Embryonic facial prominence (tissue), 1 donor: ENCODE data around the gene ATAD3C.
A peak's percentile ranks its signal among the peaks of the same experiment; 100 is the strongest.
"Not testable (repeated sequence)": the region's sequence is repeated elsewhere in the genome, so short reads cannot be mapped to it uniquely, and the experiment has no call there.

Source experiments
- DNase-seq: peaks from one replicate; pipeline ENCODE4 v3.0.0-alpha.2; 2016; ENCODE audit errors: extremely low spot score

The ATAD3C gene

GRCh38 chr1:1442069-1442770 is 7.3 kb upstream of the ATAD3C start:
- no peak for DNase-seq

GRCh38 chr1:1446631-1447030 is 2.9 kb upstream of the ATAD3C start:
- not testable (repeated sequence) for DNase-seq

GRCh38 chr1:1450616-1451015 is 1.1 kb downstream of the ATAD3C start:
- DNase-seq: not testable (repeated sequence)

DNA sequence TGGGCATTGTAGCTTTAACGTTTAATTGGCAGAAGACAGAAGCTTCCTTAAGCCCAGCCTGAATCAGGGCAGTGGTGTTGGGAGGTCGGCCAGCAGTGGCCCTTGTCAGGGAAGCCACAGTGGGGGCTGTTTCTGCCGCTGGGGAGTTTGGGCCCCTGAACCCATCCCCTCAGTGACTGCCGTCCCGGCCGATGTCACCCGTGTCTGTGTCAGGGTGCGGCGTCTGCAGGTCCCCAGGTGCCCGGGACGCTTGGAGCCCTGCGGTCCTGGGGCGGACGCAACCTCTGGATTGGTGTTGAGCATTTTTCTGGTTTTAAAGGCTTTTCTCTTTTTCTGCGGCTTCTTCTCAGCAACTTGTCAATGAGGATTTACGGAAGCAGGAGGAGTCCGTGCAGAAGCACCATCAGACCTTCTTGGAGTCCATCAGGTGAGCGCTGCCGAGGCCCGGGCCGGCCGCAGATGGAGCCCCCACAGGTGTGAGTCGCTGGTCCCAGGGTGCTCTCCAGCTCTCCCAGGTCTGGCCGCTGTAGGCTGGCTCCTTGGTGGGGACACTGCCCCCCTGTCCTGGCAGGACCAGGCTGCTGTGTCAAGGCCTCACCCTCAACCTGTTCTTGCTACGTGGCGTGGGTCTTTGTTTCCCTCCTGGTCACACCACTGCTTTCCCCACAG is 2.3 kb downstream of the ATAD3C start:
- DNase-seq: no peak

- not testable (repeated sequence) for DNase-seq
Observed at GRCh38 chr1:1452365-1452739, 2.9 kb downstream of the ATAD3C start.

- no peak for DNase-seq
Observed at GRCh38 chr1:1452882-1453281, 3.4 kb downstream of the ATAD3C start.

DNA sequence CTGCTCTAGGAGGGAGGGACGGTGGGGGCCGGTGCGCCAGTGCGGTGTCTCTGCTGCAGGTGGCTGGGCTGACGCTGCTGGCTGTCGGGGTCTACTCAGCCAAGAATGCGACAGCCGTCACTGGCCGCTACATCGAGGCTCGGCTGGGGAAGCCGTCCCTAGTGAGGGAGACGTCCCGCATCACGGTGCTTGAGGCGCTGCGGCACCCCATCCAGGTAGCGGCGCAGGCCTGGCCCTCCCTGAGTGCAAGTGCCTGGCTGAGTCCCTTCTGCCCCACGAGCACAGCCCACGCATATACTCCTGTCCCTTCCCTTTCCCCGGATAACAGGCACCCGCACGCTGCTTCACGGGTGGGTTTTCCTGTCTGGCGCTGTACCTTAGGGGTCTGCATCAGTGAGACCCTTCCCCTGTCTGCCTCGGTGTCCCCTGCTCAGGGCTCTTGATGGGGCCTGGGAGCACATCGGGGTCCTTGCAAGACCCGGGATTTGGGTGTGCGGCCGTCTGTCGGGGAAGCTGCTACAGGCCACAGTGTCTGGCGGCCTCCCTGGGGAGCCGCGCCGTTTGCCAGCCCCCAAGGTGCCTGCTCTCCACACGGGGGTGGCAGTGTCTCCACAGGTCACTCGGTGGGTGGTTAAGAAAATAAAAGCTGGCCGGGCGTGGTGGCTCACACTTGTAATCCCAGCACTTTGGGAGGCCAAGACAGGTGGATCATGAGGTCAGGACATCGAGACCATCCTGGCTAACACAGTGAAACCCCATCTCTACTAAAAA is 5.0 kb downstream of the ATAD3C start:
- not testable (repeated sequence) for DNase-seq

DNA sequence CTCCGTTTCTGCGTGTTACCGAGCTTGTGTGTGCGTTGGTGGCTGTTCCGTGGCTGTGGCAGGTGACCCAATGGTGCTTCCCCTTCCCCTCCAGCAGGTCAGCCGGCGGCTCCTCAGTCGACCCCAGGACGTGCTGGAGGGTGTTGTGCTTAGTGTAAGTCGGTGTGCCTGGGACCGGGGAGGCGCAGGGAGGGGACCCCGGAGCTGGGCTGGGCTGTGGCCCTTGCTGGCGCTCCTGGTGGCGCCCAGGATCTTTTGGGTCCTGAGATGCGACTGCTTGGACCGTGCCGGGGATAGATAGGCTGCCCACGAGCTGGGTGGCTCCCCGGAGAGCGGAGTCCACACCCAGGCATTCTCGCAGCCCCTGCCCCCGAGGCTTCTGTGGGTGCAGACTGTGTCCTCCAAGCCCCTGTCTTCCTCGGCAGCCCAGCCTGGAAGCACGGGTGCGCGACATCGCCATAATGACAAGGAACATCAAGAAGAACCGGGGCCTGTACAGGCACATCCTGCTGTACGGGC is 5.9 kb downstream of the ATAD3C start:
- DNase-seq: no peak

GRCh38 chr1:1455934-1456333 is 6.4 kb downstream of the ATAD3C start:
- DNase-seq: not testable (repeated sequence)

GRCh38 chr1:1456683-1457255 is 7.3 kb downstream of the ATAD3C start:
- not testable (repeated sequence) for DNase-seq

DNA sequence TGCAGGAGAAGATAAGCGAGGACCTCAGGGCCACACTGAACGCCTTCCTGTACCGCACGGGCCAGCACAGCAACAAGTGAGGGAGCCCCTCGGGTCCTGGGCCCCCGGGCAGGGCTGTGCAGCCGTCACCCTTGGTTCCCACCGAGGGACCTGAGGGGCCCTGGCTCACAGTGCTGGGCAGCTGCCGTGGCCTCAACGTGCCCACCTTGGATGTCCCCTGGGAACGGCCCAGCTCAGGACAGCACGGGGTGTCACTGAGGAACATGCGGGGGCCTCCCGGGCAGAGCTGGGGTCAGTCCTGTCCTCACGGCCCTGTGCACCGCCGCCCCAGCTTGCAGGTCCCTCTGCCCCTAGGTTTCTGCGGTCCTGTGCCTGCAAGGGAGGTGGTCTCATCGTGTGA is 9.7 kb downstream of the ATAD3C start:
- DNase-seq: not testable (repeated sequence)

GRCh38 chr1:1459711-1460110 is 10.2 kb downstream of the ATAD3C start:
- not testable (repeated sequence) for DNase-seq

DNA sequence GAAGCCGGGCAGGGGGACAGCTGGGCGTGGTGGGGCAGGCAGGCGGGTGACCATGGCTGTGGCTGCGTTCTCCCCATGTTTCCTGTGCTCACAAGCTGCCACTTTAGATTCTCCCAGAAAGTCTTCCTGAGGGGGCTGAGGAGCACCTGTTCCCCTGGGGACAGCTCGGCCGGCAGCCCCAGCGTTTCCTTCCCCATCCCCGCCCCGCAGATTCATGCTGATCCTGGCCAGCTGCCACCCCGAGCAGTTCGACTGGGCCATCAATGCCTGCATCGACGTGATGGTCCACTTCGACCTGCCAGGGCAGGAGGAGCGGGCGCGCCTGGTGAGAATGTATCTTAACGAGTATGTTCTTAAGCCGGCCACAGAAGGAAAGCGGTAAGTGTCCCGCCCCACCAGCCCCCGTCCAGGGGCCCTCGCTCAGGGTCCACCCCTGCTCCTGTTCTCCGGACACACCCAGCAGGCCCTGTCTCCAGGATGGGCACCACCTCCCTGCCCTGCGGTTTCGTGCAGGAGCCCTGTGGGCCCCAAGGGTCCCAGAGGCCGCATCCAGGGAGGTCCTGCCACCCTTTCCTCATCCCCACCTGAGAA is 11.1 kb downstream of the ATAD3C start:
- no peak for DNase-seq

DNA sequence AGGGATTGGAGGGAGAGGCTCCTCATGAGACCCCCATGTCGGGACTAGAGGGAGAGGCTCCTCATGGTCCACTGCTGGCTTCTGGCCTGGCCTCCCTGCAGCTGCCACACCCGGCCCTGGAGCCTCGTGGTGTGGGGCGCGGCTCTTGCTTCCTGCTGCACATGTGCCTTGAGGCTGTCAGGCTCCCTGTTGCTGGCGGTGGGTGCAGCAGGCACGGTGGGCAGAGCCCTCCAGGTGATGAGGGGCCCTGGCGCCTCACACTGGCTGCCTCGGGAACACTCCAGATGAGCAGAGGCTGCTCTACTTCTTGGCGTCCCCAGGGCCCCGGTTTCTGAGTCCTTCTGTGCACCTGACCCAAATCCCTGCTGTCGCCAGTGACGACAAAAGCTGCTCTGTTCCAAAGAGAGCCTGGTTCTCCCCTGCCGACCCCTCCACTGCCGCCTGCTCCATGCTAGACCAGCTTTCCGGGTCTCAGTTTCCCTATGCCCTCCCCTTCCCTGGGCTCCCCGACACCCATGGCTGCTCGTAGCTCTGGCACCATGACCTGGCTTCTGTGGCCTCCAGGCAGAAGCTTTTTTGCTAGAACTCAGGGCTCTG is 12.3 kb downstream of the ATAD3C start:
- no peak for DNase-seq

DNA sequence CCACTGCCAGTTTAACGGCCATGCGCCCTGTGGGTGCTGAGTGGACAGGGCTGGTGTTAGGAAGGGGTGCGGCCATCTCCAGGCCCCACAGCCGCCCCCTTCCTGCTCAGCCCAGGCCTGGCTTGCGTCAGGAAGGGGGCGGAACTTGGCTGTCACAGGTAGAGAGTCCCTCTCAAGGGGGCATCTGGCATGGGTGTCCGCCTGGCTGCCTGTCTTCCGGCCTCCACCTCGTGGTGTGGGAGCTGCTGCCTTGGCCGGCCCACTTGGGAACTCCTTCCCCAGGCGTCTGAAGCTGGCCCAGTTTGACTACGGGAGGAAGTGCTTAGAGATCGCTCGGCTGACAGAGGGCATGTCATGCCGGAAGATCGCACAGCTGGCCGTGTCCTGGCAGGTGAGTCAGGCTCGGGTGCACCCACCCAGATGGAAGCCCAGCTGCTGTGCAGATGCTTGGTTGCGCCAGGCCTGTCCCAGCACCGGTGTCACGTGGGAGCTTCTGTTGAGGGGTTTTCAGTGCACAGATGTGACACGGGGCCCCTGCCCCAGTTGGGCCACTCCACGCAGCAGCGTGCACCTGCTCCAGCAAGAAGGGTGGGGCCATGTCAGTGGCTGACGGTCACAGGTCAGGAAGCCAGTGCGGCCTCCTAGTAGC is 13.0 kb downstream of the ATAD3C start:
- DNase-seq: no peak

GRCh38 chr1:1463312-1463711 is 13.8 kb downstream of the ATAD3C start:
- DNase-seq: no peak

DNA sequence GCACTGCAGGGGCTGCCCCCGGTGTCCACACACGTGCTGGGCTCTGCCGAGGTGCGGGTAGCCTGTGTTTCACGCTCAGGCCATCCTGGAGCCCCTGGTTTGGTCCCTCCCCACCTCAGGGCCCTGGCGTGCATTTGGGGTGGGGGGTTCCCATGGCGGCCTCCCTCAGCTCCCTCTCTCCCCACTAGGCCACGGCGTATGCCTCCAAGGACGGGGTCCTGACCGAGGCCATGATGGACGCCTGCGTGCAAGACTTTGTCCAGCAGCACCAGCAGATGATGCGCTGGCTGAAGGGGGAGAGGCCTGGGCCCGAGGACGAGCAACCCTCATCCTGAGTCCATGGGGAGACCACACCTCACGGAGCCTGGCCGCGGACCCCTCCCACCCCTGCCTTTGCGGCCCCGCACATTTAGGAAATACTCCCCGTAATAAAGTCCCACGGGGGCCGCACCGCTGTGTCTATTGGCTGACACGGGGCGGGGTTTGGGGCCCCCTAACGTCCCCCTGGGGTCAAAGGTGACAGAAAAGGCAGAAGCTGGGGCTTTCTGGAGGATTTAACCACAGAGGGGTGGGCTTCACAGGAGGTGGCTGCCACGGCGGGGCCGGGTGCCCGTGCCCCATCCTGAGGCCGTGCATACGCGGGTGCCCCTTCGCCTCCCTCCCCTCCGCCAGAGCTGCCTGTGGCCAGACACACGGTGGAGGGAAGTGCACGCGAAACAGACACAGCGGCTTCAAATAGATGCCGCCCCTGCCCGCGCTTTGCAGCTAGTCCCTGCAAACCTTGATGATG is 18.9 kb downstream of the ATAD3C start:
- not testable (repeated sequence) for DNase-seq

GRCh38 chr1:1470626-1471388 is 21.3 kb downstream of the ATAD3C start:
- DNase-seq: peak; percentile 9

GRCh38 chr1:1471389-1472052 is 22.0 kb downstream of the ATAD3C start, which contains the start of gene ATAD3B:
ATAD3B (plus strand) TSS chr1:1471765; CDS start chr1:1471885, 120 bp downstream.
- peak; percentile 88 for DNase-seq
